NCI-H2107 treated with DMSO at 0.1 percent for 48 hours (cell line): ENCODE measurements around the gene SLC1A1.
"Not testable (repeated sequence)": the region's sequence is repeated elsewhere in the genome, so short reads cannot be mapped to it uniquely, and the experiment has no call there.

Experiments
- DNase-seq: peaks from one replicate; lab custom pipeline; 2025; ENCODE audit not compliant: unreplicated experiment; lab: John Stamatoyannopoulos, UW

Gene SLC1A1

DNA sequence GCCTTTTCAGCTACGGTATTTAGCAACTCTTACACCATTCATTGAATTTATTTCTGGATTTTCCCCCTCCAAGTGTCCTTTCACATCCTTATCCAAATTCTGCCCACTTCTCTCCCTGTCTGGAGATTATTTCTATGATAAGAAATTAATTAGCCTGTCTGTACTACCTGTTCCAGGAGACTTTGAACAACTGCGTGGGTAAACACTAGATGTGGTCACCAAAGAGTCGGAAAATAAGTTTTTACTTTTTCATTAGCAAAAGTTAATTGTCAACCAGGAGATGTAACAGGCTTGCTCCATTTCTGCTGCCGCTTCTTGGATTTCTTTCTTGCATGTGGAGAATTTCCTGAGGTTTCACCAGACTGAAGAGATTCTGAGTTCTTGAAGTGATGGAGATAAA, 14.0 kb downstream of the SLC1A1 start:
- no peak for DNase-seq

DNA sequence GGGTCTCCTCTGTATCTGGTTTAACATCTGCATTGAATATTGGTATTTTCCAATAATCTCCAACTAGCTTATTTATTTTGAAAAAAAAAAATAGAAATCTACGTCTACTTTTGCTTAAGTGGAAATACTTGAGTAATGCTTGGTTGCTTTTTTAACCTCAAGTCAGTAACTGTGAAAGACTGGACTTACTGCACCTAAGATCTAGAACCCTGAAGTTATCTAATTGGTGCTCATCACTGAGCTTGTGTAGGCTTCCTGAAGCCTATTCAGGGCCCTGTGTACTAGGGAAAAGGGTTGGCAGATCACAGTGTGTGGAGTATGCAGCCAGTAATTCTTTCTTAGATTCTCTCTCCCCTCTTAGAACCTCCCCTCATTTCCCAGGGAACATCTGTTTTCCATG, 16.2 kb downstream of the SLC1A1 start:
- no peak for DNase-seq

DNA sequence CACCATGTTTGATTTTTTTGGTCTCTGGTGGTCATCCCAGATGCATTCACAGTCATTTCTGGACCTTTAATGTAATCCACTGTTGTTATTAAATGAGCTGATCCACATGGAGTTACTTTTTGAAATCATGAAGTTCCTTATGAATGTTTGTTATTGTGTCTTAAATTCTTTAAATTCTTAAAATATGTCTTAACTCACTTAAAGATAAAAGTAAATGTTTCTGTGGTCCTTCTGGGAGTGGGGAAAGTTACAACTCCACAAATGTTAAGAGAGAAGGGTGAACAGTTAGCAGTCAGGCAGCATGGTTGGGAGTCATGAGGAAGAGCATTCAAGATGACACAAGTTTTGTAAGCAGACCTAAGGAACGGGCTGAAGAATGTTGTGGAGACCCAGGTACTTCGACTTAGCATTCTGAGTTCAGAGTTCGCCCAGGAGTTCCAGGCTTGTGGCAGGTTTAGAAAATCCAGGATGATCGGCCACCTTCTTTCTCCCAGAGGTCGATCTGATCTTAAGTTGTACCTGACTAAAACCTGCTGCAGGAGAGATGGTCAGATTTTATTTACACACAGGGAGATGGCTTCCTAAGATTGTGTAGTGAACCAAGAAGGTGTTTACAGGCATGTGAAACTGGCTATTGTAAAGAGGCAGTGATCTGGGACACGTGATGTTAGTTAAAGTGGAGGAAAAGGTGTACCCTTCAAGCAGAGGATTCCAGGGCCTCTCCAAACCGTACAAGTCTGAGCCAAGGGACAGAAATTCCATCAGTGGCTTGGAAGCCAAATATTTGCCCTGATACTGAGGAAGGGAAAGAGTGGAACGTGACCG, 17.2 kb downstream of the SLC1A1 start:
- DNase-seq, result no peak

DNA sequence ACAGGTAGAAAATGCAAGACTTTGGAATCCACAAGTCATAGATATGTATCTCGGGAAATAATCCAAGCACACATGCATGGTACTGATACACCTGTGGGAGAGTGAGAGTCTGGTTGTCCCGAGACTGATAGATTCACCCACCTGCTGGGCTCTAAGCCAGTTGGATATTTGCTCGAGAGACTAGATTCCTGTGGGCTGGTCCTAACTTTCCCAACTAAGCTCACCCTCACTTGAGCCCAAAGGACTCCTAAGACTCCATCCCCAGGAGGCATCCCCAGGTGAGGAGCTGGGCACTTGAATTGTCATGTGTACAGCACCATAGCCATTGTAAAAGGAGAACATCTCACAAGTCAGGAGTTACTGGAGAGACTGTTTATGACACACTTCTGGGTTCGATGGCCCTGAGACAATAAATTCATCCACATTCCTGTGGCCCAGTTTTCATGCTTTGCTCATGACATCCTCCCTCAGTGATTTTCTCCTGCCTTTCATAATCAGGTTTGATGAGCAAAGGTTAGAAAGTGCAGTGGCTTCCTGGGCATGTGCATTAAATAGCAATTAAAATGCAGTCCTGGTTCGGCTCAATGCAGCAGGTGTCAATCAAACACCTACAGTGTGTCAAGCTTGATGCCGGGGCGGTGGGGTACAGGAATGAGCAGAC, 18.1 kb downstream of the SLC1A1 start:
- DNase-seq, result no peak

DNA sequence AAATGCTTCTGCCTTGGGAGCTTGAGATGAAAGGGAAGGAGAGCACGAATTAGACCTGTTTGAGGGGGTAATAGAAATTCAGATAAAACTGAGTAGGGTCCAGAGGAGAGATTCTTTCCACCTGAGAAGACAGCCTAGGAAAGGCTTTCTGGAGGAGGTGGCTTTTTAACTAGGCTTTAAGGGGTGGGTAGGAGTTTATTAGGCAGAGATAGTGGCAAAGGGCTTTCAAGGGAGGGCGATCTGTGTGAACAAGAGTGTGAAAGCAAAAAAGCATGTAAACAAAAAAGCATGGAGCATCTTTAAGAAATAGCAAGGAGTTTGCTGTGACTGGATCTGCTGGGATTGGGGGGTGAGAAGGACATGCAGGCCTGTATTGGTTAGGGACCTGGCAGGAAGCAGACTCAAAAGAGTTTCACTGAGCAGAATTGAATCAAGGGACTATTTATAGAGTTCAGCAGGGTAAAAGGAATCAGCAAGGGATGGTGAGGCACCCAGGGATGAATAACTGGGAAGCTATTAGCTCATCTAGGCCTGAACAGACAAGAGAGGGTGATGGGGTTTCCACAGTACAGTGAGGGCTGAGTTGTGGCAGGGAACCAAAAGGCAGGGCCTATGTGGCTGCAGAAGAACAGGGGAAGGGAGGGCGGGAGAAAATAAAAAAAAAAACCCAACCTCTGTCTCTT, 18.8 kb downstream of the SLC1A1 start:
- DNase-seq, result no peak

DNA sequence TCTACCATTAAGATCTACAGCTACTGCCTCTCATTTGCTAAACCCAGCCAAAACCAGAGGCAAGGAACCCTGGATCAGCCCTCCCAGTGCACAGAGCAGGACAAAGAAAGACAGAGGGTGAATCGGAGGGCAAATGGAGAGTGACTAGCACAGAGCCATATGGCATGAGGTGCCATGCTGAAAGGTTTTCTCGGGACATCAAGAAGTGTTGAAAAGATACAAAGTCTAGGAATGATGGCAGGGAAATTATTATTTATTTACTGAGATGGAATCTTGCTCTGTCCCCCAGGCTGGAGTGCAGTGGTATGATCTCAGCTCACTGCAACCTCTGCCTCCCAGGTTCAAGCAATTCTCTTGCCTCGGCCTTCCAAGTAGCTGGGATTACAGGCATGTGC, 19.3 kb downstream of the SLC1A1 start:
- DNase-seq, result no peak

DNA sequence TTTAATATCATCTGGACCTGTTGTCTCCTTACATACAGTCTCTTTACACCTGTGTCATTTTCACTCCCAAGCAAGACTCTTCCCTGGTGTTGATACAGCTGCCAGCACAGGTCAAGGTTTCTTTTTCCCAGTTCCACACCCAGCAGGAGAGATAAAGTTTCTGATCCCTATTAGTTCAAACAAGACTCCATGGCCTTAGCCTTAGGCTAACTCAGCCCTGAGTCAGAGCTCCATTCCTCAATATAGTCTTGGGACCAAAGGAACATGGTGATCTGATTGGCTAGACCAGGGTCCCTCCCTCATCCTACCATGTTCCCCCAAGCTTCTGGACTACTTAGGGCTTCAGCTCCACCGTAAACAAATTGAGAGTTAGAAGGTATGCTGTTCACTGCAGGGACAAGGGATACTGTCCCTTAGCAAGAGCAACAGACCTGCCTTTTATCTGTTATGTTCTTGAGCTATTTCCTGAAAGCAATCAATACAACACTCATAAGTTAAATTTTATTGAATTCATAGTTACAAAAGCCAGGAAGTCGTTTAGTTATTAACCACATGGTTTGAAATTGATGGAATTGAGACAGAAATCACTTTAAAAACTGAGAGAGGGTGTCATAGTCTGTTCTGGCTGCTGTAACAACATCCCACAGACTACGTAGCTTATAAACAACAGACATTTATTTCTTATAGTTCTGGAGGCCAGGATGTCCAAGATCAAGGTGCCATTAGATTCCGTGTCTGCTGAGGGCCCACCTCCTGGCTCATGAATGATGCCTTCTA, 20.5 kb downstream of the SLC1A1 start:
- DNase-seq, result no peak

DNA sequence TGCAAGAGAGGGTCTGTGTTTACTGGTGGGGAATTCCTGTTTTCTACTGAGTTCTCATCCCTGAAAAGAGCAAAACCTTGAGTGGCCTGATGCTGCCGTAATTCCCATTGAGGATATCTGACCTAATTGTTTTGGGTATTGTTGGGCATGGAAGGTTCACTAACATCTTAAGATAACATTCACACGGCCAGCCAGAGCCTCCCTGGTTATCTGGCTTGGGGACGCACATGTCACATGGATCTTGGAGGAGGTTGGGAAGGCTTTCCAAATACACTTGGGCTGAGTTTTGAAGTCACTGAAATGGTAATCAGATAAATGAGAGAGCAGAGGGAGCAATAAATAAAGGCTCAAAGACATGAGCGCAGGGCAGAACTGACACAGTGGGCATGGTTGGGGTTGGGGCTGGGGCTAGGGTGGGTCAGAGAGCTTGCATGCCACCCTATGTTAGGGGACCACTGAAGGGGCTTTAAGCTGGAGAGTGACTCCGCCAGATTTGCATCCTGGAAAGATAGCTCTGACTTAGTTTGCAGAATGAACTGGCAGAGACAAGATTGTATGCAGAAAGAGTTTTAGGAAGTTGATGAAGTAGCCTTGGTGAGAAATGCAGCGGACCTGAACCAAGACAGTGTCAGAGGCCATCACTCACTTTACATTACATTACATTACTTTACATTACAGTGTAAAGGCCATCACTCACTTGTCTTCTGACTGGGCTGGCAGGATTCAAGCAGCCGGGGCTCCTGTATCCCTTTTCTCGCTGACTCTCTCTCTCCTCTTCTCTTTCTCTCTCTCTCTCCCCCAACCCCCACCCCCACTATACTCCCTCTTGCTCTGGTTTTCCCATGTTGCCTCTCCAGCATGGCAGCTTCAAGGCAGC, 24.2 kb downstream of the SLC1A1 start:
- DNase-seq, result no peak

DNA sequence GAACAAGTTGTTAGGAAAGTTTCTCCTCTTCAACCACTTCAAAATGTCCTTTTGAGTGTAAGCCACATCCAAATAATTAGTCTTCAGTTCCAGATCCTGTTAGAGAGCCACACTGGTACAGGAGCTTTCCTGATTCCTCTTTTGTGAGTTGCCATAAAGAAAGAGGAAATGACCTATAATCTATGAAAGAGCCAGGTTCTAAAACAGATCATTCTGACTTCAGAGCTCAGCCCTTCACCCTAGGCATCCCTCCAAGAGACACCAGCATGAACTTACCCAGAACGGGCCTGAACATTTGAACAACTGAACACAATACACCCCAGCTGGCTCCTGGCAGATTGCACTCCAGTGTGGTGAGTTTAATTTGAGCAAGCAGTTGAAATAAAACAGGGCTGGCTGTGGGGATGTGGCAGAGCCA, 25.7 kb downstream of the SLC1A1 start:
- no peak for DNase-seq

DNA sequence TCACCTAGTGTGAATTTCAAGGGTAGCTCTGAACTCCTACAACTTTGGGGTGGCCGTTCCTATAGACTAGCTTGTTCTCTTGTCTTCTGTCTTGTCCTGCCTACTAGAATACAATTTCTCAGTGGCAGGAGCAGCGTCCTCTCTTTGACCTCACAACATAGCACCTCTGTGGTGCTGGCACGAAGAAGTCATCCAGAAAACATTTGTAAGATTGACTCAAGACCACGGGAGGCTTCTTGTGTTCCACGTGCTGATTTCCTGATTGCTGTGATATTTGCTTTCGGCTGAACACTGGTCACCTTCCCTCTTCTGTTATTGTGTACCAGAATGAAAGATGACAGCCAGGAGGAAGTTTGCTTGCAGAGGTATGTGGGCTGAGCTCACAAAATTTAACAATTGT, 27.0 kb downstream of the SLC1A1 start:
- DNase-seq, result no peak

DNA sequence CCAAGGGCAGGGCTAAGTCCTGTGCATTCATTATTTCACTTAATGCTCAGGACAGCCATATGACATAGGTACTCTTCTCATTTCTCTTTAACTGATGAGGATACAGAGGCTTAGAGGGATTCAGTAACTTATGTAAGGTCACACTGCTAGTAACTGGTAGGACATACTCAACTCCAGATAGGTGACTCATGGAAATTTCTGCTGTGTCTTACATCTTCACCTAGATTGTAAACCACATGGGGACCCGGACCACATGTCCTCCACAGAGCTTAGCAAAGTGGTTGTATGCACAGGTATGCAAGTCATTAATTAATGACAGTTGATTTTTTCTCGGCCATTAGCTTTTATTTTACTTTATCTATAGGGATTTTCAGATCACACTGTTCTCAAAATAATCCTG, 29.3 kb downstream of the SLC1A1 start:
- no peak for DNase-seq

DNA sequence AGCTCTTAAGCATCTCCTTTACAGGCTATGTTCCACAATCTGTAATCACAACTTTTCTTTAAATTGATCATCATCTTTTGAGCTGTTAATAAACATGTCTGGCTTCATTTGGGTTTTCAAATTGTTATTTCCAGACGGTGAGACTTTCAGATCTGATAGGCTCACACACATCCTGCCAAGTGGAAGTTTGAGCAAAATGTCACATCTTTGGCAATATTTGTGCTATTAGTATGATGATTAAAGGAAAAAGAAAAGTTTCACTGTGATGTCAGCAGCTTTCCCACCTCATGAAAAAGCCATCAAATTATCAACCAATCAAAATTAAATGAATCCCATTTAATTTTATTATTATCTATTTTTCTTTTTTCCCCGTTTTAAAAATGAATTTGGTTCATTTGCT, 29.8 kb downstream of the SLC1A1 start:
- DNase-seq, result no peak

DNA sequence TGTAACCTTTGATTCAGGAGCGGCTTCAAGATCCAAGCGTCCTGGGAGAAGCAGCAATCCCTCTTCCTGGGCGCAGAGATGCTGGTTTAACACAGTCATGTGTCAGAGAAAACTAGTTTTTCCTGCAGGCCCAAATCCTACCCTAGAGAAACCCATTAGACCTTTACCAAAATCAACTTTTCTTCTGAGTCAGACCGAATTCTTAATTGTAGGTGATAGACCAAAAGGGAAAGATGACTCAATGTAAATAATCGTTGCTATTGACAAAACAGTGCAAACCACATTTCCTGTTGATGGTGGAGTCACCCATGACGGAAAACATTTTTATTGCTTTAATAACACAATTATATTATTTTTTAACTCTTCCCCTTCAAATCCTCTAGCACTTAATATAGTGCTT, 40.1 kb downstream of the SLC1A1 start:
- DNase-seq, result no peak

DNA sequence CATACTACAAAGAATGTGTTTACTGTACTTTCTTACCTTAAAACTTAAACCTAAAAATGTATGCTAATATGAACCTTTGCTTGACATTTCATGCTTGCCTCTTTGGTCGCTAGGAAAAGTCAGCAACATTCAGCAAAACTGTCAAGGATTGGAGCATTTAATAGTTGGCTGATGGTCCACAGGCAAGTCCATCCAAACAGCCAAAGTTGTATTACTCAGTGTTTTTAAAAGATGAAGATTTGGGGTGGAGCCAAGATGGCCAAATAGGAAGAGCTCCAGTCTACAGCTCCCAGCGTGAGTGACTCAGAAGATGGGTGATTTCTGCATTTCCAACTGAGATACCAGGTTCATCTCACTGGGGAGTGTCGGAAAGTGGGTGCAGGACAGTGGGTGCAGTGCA, 40.6 kb downstream of the SLC1A1 start:
- DNase-seq, result not testable (repeated sequence)

DNA sequence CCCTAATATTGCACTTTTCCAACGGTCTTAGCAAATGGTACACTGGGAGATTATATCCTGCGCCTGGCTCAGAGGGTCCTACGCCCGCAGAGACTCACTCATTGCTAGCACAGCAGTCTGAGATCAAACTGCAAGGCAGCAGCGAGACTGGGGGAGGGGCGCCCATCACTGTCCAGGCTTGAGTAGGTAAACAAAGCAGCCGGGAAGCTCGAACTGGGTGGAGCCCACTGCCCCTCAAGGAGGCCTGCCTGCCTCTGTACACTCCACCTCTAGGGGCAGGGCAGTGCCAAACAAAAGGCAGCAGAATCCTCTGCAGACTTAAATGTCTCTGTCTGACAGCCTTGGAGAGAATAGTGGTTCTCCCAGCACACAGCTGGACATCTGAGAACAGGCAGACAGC, 41.1 kb downstream of the SLC1A1 start:
- not testable (repeated sequence) for DNase-seq

DNA sequence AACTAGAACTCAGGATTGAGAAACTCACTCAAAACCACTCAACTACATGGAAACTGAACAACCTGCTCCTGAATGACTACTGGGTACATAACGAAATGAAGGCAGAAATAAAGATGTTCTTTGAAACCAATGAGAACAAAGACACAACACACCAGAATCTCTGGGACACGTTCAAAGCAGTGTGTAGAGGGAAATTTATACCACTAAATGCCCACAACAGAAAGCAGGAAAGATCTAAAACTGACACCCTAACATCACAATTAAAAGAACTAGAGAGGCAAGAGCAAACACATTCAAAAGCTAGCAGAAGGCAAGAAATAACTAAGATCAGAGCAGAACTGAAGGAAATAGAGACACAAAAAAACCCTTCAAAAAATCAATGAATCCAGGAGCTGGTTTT, 43.6 kb downstream of the SLC1A1 start:
- DNase-seq, result not testable (repeated sequence)

DNA sequence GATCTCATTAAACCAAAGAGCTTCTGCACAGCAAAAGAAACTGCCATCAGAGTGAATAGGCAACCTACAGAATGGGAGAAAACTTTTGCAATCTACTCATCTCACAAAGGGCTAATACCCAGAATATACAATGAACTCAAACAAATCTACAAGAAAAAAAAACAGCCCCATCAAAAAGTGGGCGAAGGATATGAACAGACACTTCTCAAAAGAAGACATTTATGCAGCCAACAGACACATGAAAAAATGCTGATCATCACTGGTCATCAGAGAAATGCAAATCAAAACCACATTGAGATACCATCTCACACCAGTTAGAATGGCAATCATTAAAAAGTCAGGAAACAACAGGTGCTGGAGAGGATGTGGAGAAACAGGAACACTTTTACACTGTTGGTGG, 45.9 kb downstream of the SLC1A1 start:
- DNase-seq, result not testable (repeated sequence)

DNA sequence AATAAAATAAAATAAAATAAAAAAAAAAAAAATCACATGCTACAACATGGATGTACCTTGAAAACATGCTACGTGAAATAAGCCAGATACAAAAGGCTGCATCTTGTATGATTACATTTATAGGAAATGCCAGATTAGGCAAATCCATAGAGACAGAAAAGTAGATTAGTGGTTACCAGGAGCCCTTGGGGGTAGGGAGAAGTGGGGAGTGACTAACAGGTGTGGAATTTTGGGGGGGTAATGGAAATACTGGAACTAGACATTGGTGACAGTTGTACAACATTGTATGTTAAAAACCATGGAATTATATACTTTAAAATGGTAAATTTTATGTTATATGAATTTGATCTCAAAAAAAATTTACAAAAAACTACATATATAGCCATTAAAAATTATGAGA, 47.3 kb downstream of the SLC1A1 start:
- no peak for DNase-seq

DNA sequence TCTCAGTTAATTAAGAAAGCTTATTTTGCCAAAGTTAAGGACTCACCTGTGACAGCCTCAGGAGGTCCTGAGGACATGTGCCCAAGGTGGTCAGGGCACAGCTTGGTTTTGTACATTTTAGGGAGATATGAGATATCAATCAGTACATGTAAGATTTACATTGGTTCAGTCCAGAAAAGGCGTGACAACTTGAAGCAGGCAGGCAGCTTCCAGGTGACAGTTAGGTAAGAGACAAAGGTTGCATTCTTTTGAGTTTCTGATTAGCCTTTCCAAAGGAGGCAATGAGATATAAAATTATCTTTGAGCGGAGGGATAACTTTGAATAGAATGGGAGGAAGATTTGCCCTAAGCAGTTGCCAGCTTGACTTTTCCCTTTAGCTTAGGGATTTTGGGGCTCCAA, 47.8 kb downstream of the SLC1A1 start:
- DNase-seq, result no peak

DNA sequence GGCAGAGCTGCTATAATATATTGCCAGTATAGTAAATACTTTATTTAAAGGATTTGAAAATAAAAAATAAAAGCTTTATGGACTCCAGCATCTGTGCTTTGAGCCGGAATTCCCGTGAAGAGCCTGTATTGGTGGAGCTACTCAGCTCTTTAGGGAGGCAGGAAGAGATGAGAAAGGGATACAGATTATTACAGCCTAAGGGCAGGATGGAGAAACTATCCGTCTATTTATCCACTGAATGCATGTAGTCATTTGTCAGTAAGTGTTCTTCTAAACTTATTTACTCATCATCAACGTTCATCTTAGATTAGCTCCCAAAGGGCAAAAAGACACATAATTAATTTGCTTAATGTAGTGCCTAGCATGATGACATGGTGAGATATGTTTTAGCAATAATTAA, 48.4 kb downstream of the SLC1A1 start:
- DNase-seq, result no peak
